Limb (tissue), 2 donors: ENCODE results near the gene TTC3.

Source experiments
- DNase-seq, 2 donors: peaks; one replicate each; pipeline ENCODE4 v3.0.0-alpha.2; 2016; ENCODE audit errors: extremely low spot score in 2 of 2

The TTC3 gene

DNA sequence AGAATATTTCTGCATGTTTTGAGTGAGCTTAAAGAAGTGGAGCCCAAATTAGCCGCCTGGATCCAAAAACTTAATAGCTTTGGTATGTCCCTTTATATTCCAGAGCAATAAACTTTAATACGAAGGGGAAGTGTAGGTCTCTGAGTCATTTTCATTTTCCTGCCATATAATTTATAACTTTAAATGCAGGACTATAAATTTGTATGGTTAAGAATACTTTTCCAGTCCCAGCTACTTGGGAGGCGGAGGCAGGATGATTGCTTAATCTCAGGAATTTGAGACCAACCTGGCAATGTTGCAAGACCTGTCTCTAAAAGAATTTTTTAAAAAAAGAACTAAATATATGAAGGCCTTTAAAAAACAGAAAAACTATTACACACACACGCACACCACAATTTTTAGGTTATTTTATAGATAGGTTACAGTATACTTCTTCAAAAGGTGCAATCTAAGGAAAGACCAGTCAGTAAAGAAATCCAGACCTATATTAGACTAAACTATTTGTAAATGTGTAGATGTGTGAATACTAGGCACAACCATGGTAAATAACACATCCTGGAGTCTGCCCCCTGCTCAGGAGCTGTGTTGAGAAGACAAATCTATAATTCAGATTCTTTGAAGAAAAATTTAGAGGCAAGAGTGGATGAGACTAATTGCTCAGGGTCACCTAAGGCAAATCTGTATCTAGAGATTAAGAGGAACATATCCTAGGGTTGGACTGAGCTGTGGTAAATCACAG is 80.3 kb downstream of the TTC3 start:
- peak in 1 of 2 donors; percentile 15 for DNase-seq

DNA sequence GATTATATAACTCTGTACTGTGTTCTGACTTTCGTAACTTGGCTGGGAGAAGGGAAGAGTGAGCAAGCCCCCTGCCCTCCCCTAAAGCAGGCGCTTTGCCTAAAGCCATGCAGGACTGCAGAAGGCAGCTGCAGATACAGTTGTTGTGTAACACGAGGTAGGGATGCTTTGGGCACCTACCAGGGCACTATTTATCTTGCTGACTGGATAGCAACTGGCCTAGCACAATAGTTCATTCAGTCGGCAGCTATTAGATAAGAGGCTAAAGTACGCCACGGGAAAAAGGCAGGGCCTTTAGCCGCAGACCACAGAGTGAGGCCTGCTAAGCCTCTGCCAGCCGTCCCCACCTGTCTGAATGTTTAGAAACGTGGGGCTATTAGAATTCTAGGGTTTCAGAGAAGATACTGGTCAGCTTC is 80.9 kb downstream of the TTC3 start:
- peak in 1 of 2 donors; percentile 33 for DNase-seq

DNA sequence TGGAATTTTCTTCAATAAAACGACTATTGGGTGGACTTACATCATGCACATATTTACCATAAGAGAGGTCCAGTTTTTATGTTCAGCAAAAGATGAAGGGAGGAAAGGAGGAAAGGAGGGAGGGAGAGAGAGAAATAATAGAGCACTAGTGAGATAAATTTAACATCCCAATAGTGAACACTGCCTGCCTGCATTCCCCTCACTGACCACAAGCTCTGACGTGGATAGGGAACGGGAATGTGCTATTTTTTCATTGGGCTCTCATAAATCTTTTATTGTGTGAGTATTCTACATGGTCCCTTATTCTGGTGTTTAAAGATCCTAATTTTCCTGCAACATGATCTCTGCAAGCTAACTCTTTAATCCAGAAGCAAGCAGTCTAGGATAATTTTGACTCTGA is 82.1 kb downstream of the TTC3 start:
- no peak for DNase-seq

DNA sequence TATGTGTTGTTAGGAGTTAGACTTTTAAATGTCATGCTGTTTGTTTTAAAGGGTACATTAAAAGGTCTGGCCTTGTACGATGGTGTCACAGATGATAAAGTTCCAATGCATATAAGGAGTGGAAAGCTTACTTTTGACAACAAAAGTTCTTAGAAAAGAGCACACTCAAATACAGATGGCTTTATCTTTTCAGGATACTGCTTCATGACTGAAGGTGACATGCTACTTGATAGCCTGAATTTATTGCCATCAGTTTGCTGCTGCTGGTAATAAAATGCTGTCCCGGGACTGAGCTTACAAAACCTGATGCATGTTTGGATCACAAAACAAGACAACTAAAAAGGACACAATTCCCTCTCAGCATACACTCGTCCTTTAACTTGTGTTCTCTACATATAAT is 84.9 kb downstream of the TTC3 start:
- no peak for DNase-seq

DNA sequence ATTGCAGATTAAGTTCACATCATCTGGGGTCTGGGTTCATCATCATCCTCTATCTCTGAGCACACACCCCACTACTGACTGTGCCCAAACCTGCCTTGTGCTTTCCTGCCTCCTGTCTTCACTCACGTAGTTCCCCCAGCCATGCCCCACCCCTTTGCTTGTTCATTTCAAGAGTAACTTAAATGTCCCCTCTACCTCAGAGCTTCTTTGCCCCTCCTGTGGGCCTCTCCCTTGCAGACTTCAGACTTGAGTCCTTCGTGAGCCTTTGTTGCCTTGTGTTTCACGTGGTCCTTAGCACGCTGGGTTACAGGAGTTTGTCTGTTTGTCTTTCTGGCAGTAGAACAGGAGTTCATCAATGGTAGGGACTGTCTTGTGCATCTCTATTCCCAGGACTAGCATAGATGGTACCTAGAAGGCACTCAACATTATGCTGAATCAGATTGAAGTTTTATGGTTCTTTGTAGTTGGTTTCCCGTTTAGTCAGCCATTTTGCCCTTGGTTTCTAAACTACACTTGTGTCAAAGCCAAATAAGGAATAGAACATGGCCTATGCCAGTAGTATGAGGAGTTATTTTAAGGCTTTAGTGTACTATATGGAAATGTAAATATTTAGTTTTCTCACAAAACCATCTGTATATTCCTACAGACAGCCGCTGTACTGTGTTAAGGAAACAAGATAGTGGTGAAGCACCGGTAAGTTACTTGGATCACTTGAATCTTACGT is 86.2 kb downstream of the TTC3 start:
- no peak for DNase-seq

DNA sequence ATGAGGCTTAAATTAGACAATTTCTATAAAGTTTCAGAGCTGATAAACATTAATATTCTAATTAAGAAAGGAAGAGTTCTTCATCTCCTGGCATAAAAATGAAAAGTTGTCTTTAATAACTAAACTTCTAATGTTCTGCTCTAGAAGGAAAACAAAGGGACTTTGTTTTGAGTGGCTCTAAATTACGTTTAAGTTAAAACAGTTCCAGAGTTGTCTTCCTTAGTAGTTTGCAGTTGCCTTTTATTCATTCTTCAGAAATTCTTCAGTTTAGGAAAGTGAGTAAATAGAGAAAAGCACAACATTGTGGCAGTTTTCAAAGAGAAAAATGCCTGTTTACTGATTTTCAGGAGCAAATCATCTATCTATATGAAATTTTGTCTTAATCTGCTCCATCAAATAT is 86.9 kb downstream of the TTC3 start:
- no peak for DNase-seq

DNA sequence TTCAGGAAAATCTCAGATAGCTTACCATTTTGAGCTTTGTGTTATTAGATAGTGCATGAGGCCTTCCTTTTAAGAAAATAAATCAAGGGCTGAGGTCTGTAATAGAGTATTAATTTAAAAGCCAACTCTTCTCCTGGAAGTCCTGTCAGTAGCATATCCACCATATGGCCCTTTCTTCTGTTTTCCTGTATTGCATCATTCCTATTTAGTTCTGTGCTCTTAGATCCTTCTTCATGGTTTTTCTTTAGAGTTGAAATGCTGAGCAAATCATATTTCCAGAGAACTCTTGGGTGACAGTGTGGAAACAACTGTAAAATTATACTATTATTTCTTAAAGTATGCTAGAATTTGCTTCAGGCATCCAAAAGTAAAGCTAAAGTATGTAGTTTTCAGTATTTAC is 91.7 kb downstream of the TTC3 start:
- no peak for DNase-seq

DNA sequence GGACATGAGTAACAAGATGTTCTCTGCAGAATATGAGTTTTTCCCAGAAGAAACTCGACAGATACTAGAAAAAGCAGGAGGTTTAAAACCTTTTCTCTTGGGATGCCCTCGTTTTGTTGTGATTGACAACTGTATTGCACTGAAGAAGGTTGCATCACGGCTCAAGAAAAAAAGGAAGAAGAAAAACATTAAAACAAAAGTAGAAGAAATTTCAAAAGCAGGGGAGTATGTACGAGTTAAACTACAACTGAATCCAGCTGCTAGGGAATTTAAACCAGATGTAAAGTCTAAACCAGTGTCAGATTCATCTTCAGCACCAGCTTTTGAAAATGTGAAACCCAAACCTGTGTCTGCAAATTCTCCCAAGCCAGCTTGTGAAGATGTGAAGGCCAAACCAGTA is 92.5 kb downstream of the TTC3 start:
- no peak for DNase-seq

DNA sequence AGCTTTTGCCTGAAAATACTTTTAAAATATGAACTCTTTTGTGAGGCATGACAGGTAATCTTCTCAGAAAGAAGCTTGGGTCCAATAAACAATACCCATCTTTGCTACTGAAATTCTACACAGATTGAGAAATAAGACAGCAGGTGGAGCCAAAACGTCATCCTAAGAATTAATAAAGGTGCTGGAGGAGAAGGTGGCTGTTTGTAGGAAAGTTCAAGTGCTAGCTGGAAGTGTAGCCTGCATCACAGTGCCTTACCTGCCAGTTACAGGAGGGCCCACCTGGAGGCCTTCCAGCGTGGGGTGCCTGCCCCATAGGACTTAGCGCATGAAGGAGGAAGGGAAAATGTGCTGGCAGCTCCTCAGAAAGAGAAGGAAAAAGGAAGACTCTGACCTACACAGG is 93.7 kb downstream of the TTC3 start:
- DNase-seq, result no peak

DNA sequence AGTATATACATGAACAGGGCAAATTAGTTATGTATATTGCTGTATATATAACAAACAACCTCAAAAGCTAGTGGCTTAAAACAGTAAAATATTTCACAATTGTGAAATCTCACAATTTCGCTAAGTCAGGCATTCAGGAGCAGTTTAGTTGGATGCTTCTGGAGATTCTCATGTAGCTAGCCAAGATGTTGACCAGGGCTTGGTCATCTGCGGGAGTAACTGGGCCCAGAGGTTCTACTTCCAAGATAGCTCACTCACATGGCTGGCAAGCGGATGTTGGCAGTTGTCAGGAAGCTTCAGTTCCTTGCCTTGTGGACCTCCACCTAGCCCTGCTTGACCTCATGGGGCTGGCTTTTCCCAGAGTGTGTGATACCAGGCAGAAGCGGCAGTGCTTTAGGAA is 95.6 kb downstream of the TTC3 start:
- no peak for DNase-seq

DNA sequence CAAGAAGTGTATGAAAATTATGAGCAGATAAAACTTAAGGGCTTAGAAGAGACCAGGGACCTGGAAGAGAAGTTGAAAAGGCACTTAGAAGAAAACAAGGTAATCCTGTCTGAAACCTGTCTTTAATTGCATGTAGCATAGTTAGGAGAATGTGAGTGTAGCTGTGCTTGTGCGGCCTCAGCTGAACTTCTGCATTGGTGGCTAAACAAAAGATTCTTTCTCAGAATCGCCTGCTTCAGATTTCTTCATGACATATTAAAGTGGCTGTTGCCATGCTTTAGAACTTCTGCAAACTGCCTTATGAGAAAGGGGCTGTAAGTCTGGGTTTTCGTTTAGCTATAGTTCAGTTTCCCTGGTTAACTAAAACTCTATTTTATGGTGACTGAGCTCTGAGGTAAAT is 99.6 kb downstream of the TTC3 start:
- DNase-seq, result no peak

DNA sequence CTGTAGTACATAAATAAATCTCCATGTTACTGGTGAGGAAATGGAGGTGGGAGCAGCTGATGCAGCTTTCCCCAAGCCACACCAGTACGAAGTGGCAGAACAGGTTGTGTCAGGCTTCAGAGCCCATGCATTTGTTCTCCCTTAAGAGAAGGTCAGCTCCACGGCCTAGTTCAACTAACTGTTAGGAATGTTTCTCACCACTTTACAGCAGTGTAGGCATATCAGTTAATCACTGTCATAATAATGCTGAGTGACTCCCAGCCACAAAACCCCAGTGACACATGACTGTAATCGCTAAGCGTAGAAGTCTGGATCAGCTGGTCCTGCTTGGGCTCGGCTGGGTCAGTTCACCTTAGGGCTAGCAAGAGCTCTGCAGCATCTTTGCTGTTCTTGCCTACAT is 103.7 kb downstream of the TTC3 start:
- no peak for DNase-seq

DNA sequence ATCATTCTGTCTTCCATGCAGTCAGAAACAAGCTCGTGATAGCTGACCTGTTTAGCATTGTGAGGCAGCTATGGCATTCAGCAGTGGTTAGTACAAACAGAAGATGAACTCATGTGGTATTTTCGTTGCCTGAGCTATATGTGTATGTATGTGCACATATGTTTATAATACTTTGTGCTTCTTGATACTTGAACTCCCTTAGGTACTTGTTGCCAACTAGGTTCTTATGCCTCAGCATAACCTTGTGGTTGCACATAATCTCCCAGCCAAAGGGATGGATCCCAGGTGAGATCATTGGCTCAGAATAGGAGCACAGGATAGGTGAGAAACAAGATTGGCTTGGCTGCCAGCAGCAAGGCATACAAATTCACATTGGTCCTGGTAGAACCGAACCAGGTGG is 108.0 kb downstream of the TTC3 start:
- DNase-seq, result no peak

DNA sequence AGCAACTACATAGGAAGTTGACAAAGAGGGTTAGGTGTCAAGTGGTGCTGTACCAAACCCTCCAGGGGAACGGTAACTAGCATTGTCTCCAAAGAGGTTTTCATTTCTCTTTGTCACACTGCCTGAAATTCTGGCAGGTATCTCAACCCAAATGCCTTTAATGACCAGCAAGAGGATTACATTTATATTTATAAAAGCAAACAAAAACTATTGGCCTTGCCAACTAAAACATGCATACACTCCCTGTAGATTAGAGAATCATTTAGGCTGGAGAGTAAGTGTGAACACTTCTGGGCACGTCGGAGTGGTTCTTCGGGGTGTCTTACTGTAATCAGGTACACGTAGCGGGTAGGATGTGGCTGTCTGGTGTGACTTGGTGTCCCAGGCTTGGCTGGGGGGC is 109.2 kb downstream of the TTC3 start:
- no peak for DNase-seq

DNA sequence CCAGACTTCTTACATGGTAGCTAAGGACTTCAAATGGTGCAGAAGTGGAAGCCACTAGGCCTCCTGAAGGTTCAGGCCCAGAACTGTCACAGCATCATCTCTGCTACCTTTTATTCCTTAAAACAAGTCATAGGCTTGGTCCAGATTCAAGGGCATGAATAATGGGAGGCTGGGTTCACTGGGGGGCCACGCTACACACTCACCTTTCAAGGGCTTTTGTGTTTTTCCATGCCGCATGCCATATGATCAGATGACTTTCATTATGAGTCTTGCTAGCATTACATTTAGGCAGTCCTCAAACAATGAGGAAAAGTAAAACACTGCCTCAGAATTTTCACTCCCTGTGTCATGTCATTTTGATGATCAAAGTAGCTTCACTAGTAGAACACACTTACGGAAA is 110.7 kb downstream of the TTC3 start:
- no peak for DNase-seq

DNA sequence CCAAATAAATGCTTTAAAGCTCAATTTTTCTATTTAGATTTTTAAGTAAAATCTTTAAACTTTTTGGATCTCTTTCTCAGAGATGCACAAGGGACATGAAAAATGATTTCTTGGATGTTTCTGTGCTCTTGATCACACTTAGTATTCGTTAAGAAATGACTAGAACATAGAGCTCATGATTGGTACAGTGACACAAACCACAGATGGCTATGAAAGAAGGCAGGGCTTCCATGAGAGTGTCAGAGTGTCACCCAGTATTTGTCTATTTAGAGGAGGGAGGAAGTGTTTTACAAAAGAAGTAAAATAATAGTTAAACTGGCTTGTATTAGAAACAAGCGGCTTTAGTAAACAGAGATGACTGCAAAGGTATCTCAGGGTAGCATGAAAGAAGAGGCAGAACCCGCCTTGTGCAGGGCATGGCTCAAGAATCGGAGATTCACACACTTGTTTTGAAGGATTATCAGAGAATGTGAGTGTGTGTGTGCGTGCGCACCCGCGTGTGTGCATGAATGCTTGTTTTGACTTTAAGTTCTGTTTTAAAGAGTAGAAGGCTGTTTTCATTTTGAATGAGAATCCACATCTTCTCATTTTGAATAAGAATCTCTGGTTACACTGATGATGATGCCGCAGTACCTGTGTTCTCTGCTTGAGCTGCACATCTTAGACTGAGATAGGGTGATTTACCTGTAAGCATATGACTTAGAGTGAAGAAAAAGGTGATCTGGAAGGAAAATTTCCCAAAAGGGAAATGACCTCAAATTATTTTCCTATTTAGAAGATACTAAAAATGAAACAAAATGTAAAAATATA is 111.9 kb downstream of the TTC3 start:
- no peak for DNase-seq

DNA sequence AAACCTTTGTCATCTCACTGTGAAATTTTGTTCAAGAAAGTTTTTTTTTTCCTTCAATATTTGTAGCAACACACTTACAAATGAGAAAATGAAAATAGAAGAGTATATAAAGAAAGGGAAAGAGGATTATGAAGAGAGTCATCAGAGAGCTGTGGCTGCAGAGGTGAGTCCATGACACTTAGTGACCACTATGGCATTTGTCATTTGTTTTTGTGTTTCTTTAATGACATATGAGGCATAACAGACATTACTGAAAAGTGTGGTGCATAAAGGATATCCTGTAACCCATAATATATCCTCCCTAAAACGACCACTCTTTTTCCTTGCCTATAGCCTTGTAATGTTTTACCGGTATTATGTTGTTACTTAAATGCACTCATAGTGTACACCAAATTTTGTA is 113.9 kb downstream of the TTC3 start:
- DNase-seq, result no peak

DNA sequence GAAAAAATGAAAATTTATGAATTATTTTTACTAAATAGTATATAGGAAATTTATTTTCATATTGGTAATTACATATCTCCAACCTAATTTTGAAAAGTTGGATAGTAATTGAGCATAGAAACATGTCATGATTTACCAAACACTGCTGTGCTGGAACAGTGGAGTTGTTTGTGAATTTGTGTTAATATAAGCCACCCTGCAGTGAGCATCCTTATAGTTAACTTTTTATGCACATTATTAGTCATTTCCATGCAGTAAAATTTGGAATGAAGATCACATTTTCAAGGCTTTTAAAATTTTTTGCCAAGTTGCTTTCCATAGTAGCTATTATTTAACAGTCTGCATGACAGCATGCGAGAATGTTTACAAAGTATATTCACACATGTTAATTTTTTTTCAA is 115.8 kb downstream of the TTC3 start:
- no peak for DNase-seq

DNA sequence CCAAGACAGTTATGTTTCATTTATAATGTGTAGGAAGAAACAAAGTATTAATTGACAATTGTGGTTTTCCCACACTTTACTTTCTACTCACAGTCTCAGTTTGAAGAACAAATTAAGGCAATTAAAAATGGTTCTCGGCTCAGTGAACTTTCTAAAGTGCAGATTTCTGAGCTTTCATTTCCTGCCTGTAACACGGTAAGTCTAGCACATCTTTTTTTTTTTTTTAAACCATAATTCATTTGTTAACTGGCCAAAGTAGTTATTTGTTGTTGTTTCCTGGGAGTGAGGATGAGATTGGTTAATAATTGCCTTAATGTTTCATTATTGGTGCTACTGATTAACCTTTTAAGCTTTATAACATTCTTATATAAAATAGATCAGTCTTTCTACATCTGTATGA is 119.0 kb downstream of the TTC3 start:
- DNase-seq, result no peak

DNA sequence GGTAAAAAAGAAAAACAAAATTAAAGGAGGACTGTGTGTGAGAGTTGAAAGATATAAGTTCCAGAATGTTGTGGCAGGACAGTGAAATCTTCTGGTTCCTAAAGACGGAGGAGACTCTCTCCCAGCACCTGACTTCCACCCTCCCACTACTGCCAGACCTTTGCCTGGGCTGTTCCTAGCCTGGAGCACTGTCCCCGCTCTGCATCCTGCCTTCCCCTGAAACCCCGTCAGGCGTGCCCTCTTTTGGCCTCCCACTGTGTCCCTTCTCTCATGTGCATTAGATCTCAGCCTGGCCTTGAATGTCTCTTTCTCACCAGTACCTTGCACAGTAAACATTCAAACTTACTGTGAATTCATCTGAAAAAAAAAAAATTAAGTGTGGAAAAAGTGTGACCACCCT is 120.0 kb downstream of the TTC3 start:
- no peak for DNase-seq

DNA sequence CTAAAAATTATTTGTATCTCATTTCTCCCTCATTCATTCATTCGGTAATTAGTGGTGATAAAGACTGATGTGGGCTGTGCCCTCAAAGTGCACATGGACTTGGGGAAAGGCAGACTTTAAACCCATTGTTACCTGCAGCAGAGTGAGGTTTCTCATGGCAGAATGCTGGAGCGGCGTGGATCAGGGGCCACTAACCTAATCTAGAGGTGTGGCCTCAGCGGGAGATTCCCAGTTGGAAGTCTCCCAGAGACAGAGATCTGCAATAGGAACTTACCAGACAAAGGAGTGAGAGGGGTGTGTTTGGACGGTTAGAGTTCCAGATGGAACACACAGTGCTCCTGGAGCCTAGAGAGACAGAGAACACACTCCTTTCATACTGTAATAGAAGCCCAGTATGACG is 120.6 kb downstream of the TTC3 start:
- DNase-seq, result no peak

DNA sequence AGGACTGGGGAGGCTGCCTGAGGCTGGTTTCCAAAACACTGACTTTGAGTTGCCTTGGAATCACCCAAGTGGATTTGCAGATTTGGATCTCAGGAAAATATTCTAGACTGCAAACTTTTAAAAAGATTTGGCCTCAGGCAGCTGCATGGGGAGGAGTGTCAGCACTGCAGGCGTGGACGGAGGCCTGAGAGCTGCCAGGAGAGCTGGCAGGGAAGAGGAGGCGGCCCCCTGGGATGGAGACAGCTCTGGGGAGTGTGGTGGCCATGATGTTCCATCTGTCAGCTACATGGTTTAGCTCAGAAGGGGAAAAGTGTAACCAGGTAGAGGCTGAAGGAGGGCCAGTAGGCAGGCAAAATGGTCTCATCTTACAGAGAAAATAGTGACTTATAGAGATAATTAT is 122.0 kb downstream of the TTC3 start:
- DNase-seq, result no peak

DNA sequence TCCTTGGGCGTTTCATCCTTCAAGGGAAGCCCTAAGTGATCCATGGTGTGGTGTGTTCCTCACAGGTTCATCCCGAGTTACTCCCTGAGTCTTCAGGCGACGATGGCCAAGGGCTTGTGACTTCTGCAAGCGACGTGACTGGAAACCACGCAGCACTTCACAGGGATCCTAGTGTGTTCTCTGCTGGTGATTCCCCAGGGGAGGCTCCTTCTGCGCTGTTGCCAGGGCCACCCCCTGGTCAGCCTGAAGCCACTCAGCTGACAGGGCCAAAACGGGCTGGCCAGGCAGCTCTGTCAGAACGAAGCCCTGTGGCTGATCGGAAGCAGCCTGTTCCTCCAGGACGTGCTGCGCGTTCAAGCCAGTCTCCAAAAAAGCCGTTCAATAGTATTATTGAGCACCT is 122.6 kb downstream of the TTC3 start:
- DNase-seq, result no peak
